Activated naive CD4-positive, alpha-beta T cell treated with anti-CD3 and anti-CD28 coated beads, Interleukin-2, amount 10 ng/mL, durations not matched to agents 7 days and 5 days (primary cell): ENCODE data around the gene MEX3A.
"Not testable (repeated sequence)": the region's sequence is repeated elsewhere in the genome, so short reads cannot be mapped to it uniquely, and the experiment has no call there.

Experiments
- CTCF ChIA-PET: fragments of 350-600 bp; sonication (Branson Sonifier 250); formaldehyde crosslinking; loops from one replicate; lab custom pipeline; 2021; ENCODE audit warnings: antibody characterized with exemption; lab: Charles Lee
- DNase-seq: peaks from one replicate; pipeline ENCODE4 v3.0.0-alpha.2; 2020
- H3K27ac Mint-ChIP-seq: one replicate; pipeline ENCODE4 v1.8.0; 2021; ENCODE audit warnings: mild to moderate bottlenecking, moderate library complexity, mixed read lengths
- H3K27me3 Mint-ChIP-seq: one replicate; pipeline ENCODE4 v1.8.0; 2021; ENCODE audit warnings: mild to moderate bottlenecking, mixed read lengths
- H3K36me3 Mint-ChIP-seq: one replicate; pipeline ENCODE4 v1.8.0; 2021; ENCODE audit warnings: mixed read lengths
- H3K4me1 Mint-ChIP-seq: one replicate; pipeline ENCODE4 v1.8.0; 2021; ENCODE audit warnings: mixed read lengths
- H3K4me3 Mint-ChIP-seq: one replicate; pipeline ENCODE4 v1.8.0; 2021; ENCODE audit warnings: mild to moderate bottlenecking, moderate library complexity, mixed read lengths
- H3K9me3 Mint-ChIP-seq: one replicate; pipeline ENCODE4 v1.8.0; 2021; ENCODE audit warnings: mixed read lengths

Gene MEX3A

GRCh38 chr1:156034991-156035390 lies 47.3 kb downstream of the MEX3A start:
- H3K4me3 Mint-ChIP-seq, H3K4me1 Mint-ChIP-seq, H3K9me3 Mint-ChIP-seq, DNase-seq, H3K27ac Mint-ChIP-seq, H3K27me3 Mint-ChIP-seq: not testable (repeated sequence)
- H3K36me3 Mint-ChIP-seq, result peaks cover 11% of the 10 kb centered on the region
- CTCF ChIA-PET, result interaction anchor here (1.3 kb wide), 1 partner anchor 9 kb away, joined by 4 read pairs; no protein-coding TSS in a partner anchor

- peaks cover 7% of the 10 kb centered on the region for H3K36me3 Mint-ChIP-seq
- H3K4me1 Mint-ChIP-seq, result peaks cover 2% of the 10 kb centered on the region
- no peak overlapping the region for H3K27ac Mint-ChIP-seq
- H3K27me3 Mint-ChIP-seq, result peaks cover 10% of the 10 kb centered on the region
- no peak overlapping the region for H3K4me3 Mint-ChIP-seq
- CTCF ChIA-PET, result no interaction called here
- no peak for DNase-seq
- no peaks in the 10 kb centered on the region for H3K9me3 Mint-ChIP-seq
Observed at GRCh38 chr1:156033011-156033410, 49.3 kb downstream of the MEX3A start.

GRCh38 chr1:156026588-156026987 lies 55.7 kb downstream of the MEX3A start:
- no peak overlapping the region for H3K27ac Mint-ChIP-seq
- no peaks in the 10 kb centered on the region for H3K36me3 Mint-ChIP-seq
- H3K9me3 Mint-ChIP-seq, result no peaks in the 10 kb centered on the region
- CTCF ChIA-PET, result interaction anchor here (1.1 to 1.2 kb wide), 2 partner anchors 8 to 26 kb away, joined by 4 to 6 read pairs; partner anchors contain the start of gene UBQLN4
- DNase-seq, result no peak
- H3K4me3 Mint-ChIP-seq, result no peak overlapping the region
- H3K27me3 Mint-ChIP-seq, result peaks cover 19% of the 10 kb centered on the region
- H3K4me1 Mint-ChIP-seq, result peaks cover 6% of the 10 kb centered on the region

- peak; percentile 57 for DNase-seq
- no peak overlapping the region for H3K27ac Mint-ChIP-seq
- no peak overlapping the region for H3K4me3 Mint-ChIP-seq
- H3K9me3 Mint-ChIP-seq, result no peaks in the 10 kb centered on the region
- peaks cover 10% of the 10 kb centered on the region for H3K4me1 Mint-ChIP-seq
- H3K36me3 Mint-ChIP-seq, result no peaks in the 10 kb centered on the region
- peaks cover 19% of the 10 kb centered on the region for H3K27me3 Mint-ChIP-seq
- CTCF ChIA-PET, result interaction anchor here (0.7 to 2.4 kb wide), 9 partner anchors 9 to 256 kb away, joined by 3 to 12 read pairs (median 4); partner anchors contain the start of gene UBQLN4
Observed at GRCh38 chr1:156025876-156026275, 56.4 kb downstream of the MEX3A start.

GRCh38 chr1:156024801-156025200 lies 57.5 kb downstream of the MEX3A start:
- no peak for DNase-seq
- CTCF ChIA-PET, result interaction anchor here (0.6 to 2.4 kb wide), 4 partner anchors 12 to 517 kb away, joined by 3 to 12 read pairs (median 6); no protein-coding TSS in a partner anchor
- Mint-ChIP-seq H3K36me3 (peaks cover 8% of the 10 kb centered on the region), H3K27me3 (peaks cover 16% of the 10 kb centered on the region), H3K9me3 (no peaks in the 10 kb centered on the region), H3K27ac (no peak overlapping the region), H3K4me1 (peaks cover 18% of the 10 kb centered on the region), H3K4me3 (no peak overlapping the region)
